H1 (cell line): ENCODE data around the gene TBX3. TPM values are rescaled to one million over a fixed set of nuclear protein-coding genes. Genes with fewer than 3 reads are reported as not detected.

Experiments used
- CTCF ChIA-PET: fragments of 300-600 bp; sonication (Branson Sonifier 250); formaldehyde crosslinking; loops from one replicate; lab custom pipeline; 2021; ENCODE audit not compliant: partially characterized antibody; lab: Charles Lee
- POLR2A ChIA-PET: fragments of 300-600 bp; sonication (Branson Sonifier 250); formaldehyde crosslinking; loops from one replicate; lab custom pipeline; 2021; ENCODE audit warnings: inconsistent platforms; ENCODE audit not compliant: partially characterized antibody; lab: Charles Lee
- DNase-seq, 2 experiments: peaks; one replicate each; pipeline versions ENCODE4 v3.0.0 to v3.0.0-alpha.2; 2010 to 2022; ENCODE audit warnings: low spot score in 2 of 2, low read depth in 1 of 2, mixed read lengths in 1 of 2
- FAIRE-seq: peaks from 2 replicates; lab custom pipeline; 2011; peaks lifted over from hg19 to GRCh38; lab: Jason Lieb, UNC
- H2AFZ ChIP-seq: 2 replicates; pipeline ENCODE4 v1.8.1; 2012; ENCODE audit warnings: low read length, inconsistent platforms
- H2AK5ac ChIP-seq: 2 replicates; pipeline ENCODE4 v1.6.1; 2013; ENCODE audit warnings: low read depth, low read length
- H2BK120ac ChIP-seq: replicated peaks from 2 replicates; pipeline ENCODE3; 2013; ENCODE audit warnings: low read depth, low read length, inconsistent platforms
- H2BK12ac ChIP-seq: 2 replicates; pipeline ENCODE4 v1.6.1; 2013; ENCODE audit warnings: low read depth, low read length
- H2BK15ac ChIP-seq: 2 replicates; pipeline ENCODE4 v1.6.1; 2013; ENCODE audit warnings: low read length
- H2BK20ac ChIP-seq: 2 replicates; pipeline ENCODE4 v1.6.1; 2013; ENCODE audit warnings: low read length
- H2BK5ac ChIP-seq: 2 replicates; pipeline ENCODE4 v1.6.1; 2013; ENCODE audit warnings: low read depth, low read length
- H3K14ac ChIP-seq: 2 replicates; pipeline ENCODE4 v1.6.1; 2013; ENCODE audit warnings: inconsistent platforms; ENCODE audit not compliant: insufficient read length
- H3K18ac ChIP-seq: 2 replicates; pipeline ENCODE4 v1.6.1; 2013; ENCODE audit warnings: low read length; ENCODE audit errors: extremely low read depth
- H3K23ac ChIP-seq: 2 replicates; pipeline ENCODE4 v1.6.1; 2013; ENCODE audit warnings: inconsistent platforms; ENCODE audit not compliant: insufficient read length
- H3K23me2 ChIP-seq: 2 replicates; pipeline ENCODE4 v1.6.1; 2013; ENCODE audit warnings: low read depth, low read length
- H3K27ac ChIP-seq: 2 replicates; pipeline ENCODE4 v1.6.1; 2011; ENCODE audit warnings: low read depth, low read length, inconsistent platforms
- H3K27me3 ChIP-seq, 4 experiments: replicated peaks in 1 of 4; 1 replicate in 1 of 4; 2 replicates in 3 of 4; pipeline versions ENCODE4 v1.6.1 to v1.8.1; 2011 to 2013; ENCODE audit warnings: low read length in 3 of 4, mild to moderate bottlenecking in 3 of 4, inconsistent platforms in 2 of 4, mixed read lengths in 2 of 4, moderate library complexity in 1 of 4; ENCODE audit not compliant: control insufficient read depth in 3 of 4, insufficient read depth in 3 of 4; ENCODE audit errors: extremely low read depth in 1 of 4
- H3K36me3 ChIP-seq, 4 experiments: 2 replicates each; pipeline versions ENCODE4 v1.6.1 to v1.8.1; 2011 to 2013; ENCODE audit warnings: mild to moderate bottlenecking in 4 of 4, low read length in 3 of 4, moderate library complexity in 2 of 4, control low read depth in 1 of 4, inconsistent platforms in 1 of 4; ENCODE audit not compliant: insufficient read depth in 4 of 4, control insufficient read depth in 2 of 4
- H3K4ac ChIP-seq: replicated peaks from 2 replicates; pipeline ENCODE3; 2013; ENCODE audit warnings: low read length, low read depth, mixed read lengths, inconsistent platforms; ENCODE audit not compliant: insufficient read length
- H3K4me1 ChIP-seq, 4 experiments: replicated peaks in 1 of 4; 1 replicate in 1 of 4; 2 replicates in 3 of 4; pipeline versions ENCODE4 v1.6.1 to v1.8.1; 2011 to 2013; ENCODE audit warnings: low read length in 3 of 4, inconsistent platforms in 2 of 4, mixed read lengths in 1 of 4; ENCODE audit not compliant: insufficient read depth in 4 of 4, control insufficient read depth in 3 of 4
- H3K4me2 ChIP-seq, 2 experiments: 2 replicates each; pipeline versions ENCODE4 v1.6.1 to v1.8.1; 2011 to 2013; ENCODE audit warnings: low read depth in 2 of 2, low read length in 2 of 2, control low read depth in 1 of 2, inconsistent platforms in 1 of 2, mild to moderate bottlenecking in 1 of 2; ENCODE audit not compliant: insufficient read depth in 1 of 2
- H3K4me3 ChIP-seq, 4 experiments: fragments of 200-600, 300-600 bp in 1 of 4; sonication (generic), shearing (Covaris generic), sonication (Bioruptor Twin) in 1 of 4; 2 replicates each; pipeline versions ENCODE4 v1.5.1 to v1.8.1; 2011 to 2016; ENCODE audit warnings: low read length in 4 of 4, low read depth in 3 of 4, control low read depth in 2 of 4, inconsistent platforms in 2 of 4, mild to moderate bottlenecking in 2 of 4, mixed read lengths in 1 of 4, moderate library complexity in 1 of 4; ENCODE audit not compliant: insufficient read depth in 2 of 4; ENCODE audit errors: extremely low read depth in 1 of 4
- H3K56ac ChIP-seq: replicated peaks from 2 replicates; pipeline ENCODE3; 2013; ENCODE audit warnings: low read depth, mild to moderate bottlenecking, mixed read lengths, low read length, inconsistent platforms; ENCODE audit not compliant: insufficient read length
- H3K79me1 ChIP-seq: 2 replicates; pipeline ENCODE4 v1.6.1; 2013; ENCODE audit warnings: low read depth, low read length, control low read depth
- H3K79me2 ChIP-seq, 2 experiments: 2 replicates each; pipeline versions ENCODE4 v1.6.1 to v1.8.1; 2012 to 2013; ENCODE audit warnings: low read length in 2 of 2, mild to moderate bottlenecking in 2 of 2, inconsistent platforms in 1 of 2; ENCODE audit not compliant: insufficient read depth in 2 of 2, control insufficient read depth in 1 of 2
- H3K9ac ChIP-seq, 4 experiments: replicated peaks in 1 of 4; 1 replicate in 1 of 4; 2 replicates in 3 of 4; pipeline versions ENCODE4 v1.6.1 to v1.8.1; 2011 to 2013; ENCODE audit warnings: low read depth in 3 of 4, low read length in 3 of 4, control low read depth in 2 of 4, mild to moderate bottlenecking in 2 of 4, moderate library complexity in 2 of 4, inconsistent platforms in 1 of 4; ENCODE audit errors: extremely low read depth in 1 of 4
- H3K9me3 ChIP-seq, 2 experiments: 2 replicates each; pipeline versions ENCODE4 v1.6.1 to v1.8.1; 2012 to 2013; ENCODE audit warnings: mild to moderate bottlenecking in 2 of 2, moderate library complexity in 2 of 2, control low read depth in 1 of 2, inconsistent platforms in 1 of 2, low read depth in 1 of 2, low read length in 1 of 2, mixed read lengths in 1 of 2; ENCODE audit not compliant: insufficient read depth in 2 of 2
- H4K20me1 ChIP-seq, 2 experiments: replicated peaks in 1 of 2; 2 replicates each; pipeline versions ENCODE3 to v1.8.1; 2011 to 2013; ENCODE audit warnings: inconsistent platforms in 2 of 2, low read length in 2 of 2, mild to moderate bottlenecking in 1 of 2; ENCODE audit not compliant: insufficient read depth in 2 of 2, control insufficient read depth in 1 of 2
- H4K5ac ChIP-seq: 2 replicates; pipeline ENCODE4 v1.6.1; 2013; ENCODE audit warnings: low read length, low read depth, mixed read lengths, inconsistent platforms; ENCODE audit not compliant: insufficient read length
- H4K8ac ChIP-seq: 2 replicates; pipeline ENCODE4 v1.8.0; 2013; ENCODE audit warnings: mild to moderate bottlenecking, moderate library complexity, low read length, inconsistent platforms; ENCODE audit not compliant: insufficient read depth; ENCODE audit errors: extremely low read depth
- H4K91ac ChIP-seq: replicated peaks from 2 replicates; pipeline ENCODE3; 2013; ENCODE audit warnings: low read length, mixed read lengths, inconsistent platforms; ENCODE audit not compliant: insufficient read length
- ASH2L ChIP-seq: fragments of 200-600, 300-600 bp; sonication (generic); IDR thresholded peaks from one replicate; pipeline ENCODE4 v1.7.1; 2017; ENCODE audit warnings: low read length
- CHD1 ChIP-seq: IDR thresholded peaks from 2 replicates; pipeline ENCODE4 v1.6.1; 2012; ENCODE audit warnings: low read depth, low read length, improper control_type of control experiment
- FOSL1 ChIP-seq: IDR thresholded peaks from 2 replicates; pipeline ENCODE4 v1.6.1; 2011; ENCODE audit warnings: mild to moderate bottlenecking, low read depth, low read length, moderate library complexity; ENCODE audit not compliant: insufficient read depth
- HDAC2 ChIP-seq, 2 experiments: fragments of 300-600 bp in 1 of 2; sonication (generic) in 1 of 2; IDR thresholded peaks; 2 replicates each; pipeline ENCODE4 v1.6.1; 2011 to 2012; ENCODE audit warnings: low read depth in 2 of 2, low read length in 2 of 2, mild to moderate bottlenecking in 2 of 2, moderate library complexity in 2 of 2, borderline replicate concordance in 1 of 2, inconsistent platforms in 1 of 2
- KDM4A ChIP-seq: IDR thresholded peaks from one replicate; pipeline ENCODE4 v1.7.1; 2012; ENCODE audit warnings: low read depth, mild to moderate bottlenecking, moderate library complexity, low read length, inconsistent platforms; ENCODE audit not compliant: severe bottlenecking
- POLR2A ChIP-seq, 2 experiments: IDR thresholded peaks; 1 replicate in 1 of 2; 2 replicates in 1 of 2; pipeline ENCODE4 v1.6.1; 2011; ENCODE audit warnings: low read depth in 2 of 2, low read length in 2 of 2, mild to moderate bottlenecking in 2 of 2; ENCODE audit errors: control extremely low read depth in 1 of 2
- POU5F1 ChIP-seq: IDR thresholded peaks from 2 replicates; pipeline ENCODE4 v1.6.1; 2011; ENCODE audit warnings: low read depth, mild to moderate bottlenecking, low read length, moderate library complexity
- WGBS, 2 experiments: shearing (Covaris generic) in 1 of 2; methylation state at CpG; one replicate each; pipeline versions ENCODE4 v1.1.6 to v1.1.7; 2013 to 2015; ENCODE audit warnings: low lambda C conversion rate in 2 of 2, mixed read lengths in 2 of 2, inconsistent platforms in 1 of 2, low coverage in 1 of 2, missing lambda C conversion rate in 1 of 2; ENCODE audit not compliant: insufficient replicate concordance in 2 of 2, insufficient coverage in 1 of 2, insufficient read length in 1 of 2; ENCODE audit errors: extremely low coverage in 1 of 2, missing lambda C conversion rate in 1 of 2; 5-methylcytosine and 5-hydroxymethylcytosine counted together
- polyA plus RNA-seq, 7 experiments: library from polyadenylated mRNA; depleted of rRNA in 3 of 7; stranded (reverse) in 5 of 7; unstranded in 2 of 7; fragments of >200 nt in 5 of 7; fragments of 200-250 nt in 2 of 7; gene quantifications; 1 replicate in 5 of 7; 2 replicates in 1 of 7; 4 replicates in 1 of 7; pipeline versions ENCODE4 v1.2.1 to v1.2.3, GENCODE V29; 2011 to 2013; ENCODE audit warnings: missing spikeins in 2 of 7, mixed read lengths in 2 of 7
- total RNA-seq: library from RNA; stranded (reverse); fragmentation: NEBNext Ultra II Directional; extraction: Animal tissue kit (Norgen Biotek cat#: 25700); gene quantifications from 2 replicates; pipeline ENCODE4 v1.2.1, GENCODE V29; 2021
- TF ChIP-seq, protein P1 (sequence below): IDR thresholded peaks from 2 replicates; pipeline ENCODE4 v1.6.1; 2012; ENCODE audit warnings: inconsistent platforms

Gene TBX3
- total and polyA plus RNA-seq, 2 of the 8 experiments (the other 6 are each of a cell fraction or from before 2014, with no cell fraction given) = 0.09 to 1.0 TPM

DNA sequence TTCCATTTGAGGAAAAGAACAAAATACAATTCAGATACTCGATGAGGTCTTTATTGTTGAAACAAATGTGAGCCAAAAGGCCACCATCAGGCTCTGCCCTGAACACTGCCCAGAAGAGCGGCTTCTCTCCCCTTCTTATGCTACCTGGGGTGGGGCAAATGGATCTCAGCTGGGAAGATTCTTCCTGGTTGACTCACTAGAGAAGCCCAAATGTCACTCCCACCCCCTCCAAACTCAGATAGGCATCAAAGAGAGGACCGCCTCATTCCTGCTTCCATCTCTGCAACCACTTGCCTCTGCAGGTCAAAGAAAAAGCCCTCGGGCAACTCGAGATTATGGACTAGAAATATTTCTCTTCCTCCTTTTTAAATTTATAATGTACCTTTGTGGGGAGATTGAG, 55.8 kb downstream of the TBX3 start:
- Histone ChIP-seq H3K9ac (no peak overlapping the region), H3K4me1 (no peaks in the 10 kb centered on the region), H2AK5ac (no peak overlapping the region), H2BK5ac (no peak overlapping the region), H3K56ac (no peak overlapping the region), H3K23me2 (no peaks in the 10 kb centered on the region), H4K91ac (no peak overlapping the region), H3K79me2 (no peaks in the 10 kb centered on the region), H3K4me3 (no peak overlapping the region), H3K14ac (no peak overlapping the region), H4K8ac (no peak overlapping the region), H3K9me3 (no peaks in the 10 kb centered on the region), H2AFZ (no peak overlapping the region), H4K20me1 (no peaks in the 10 kb centered on the region), H3K23ac (no peak overlapping the region), H3K27ac (no peak overlapping the region), H2BK120ac (no peak overlapping the region), H3K4ac (no peak overlapping the region), H2BK12ac (no peak overlapping the region), H3K18ac (no peak overlapping the region), H2BK15ac (no peak overlapping the region), H3K4me2 (no peak overlapping the region), H2BK20ac (no peak overlapping the region), H3K79me1 (no peaks in the 10 kb centered on the region), H3K27me3 (no peaks in the 10 kb centered on the region; a peak in 1 of 7 replicates), H3K36me3 (no peaks in the 10 kb centered on the region), H4K5ac (no peak overlapping the region)
- TF ChIP-seq CHD1 = no peak
- TF ChIP-seq POLR2A (IDR thresholded peaks at IDR 0.05; ENCODE audit: control extremely low read depth in 1 of 2, low read depth in 2 of 2, low read length in 2 of 2) = no peak
- TF ChIP-seq POU5F1 = no peak
- no peak for TF ChIP-seq ASH2L
- no peak for TF ChIP-seq HDAC2 (IDR thresholded peaks at IDR 0.05; ENCODE audit: borderline replicate concordance in 1 of 2, low read depth in 2 of 2, low read length in 2 of 2)
- TF ChIP-seq, protein P1, sequence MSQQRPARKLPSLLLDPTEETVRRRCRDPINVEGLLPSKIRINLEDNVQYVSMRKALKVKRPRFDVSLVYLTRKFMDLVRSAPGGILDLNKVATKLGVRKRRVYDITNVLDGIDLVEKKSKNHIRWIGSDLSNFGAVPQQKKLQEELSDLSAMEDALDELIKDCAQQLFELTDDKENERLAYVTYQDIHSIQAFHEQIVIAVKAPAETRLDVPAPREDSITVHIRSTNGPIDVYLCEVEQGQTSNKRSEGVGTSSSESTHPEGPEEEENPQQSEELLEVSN = no peak
- TF ChIP-seq FOSL1 = no peak
- no peak for TF ChIP-seq KDM4A
- CTCF ChIA-PET = interaction anchor here (1.8 kb wide), 1 partner anchor 9 kb away, joined by 10 read pairs; no protein-coding TSS in a partner anchor
- DNase-seq (no peak), FAIRE-seq (no peak)
- WGBS, 2 experiments = 85% methylated on average over 4 of the region's 5 CpGs; no CpG with 5 or more reads in 1 of the 2 experiments
- POLR2A ChIA-PET = no interaction called here
